Epithelial cell of esophagus (primary cell): ENCODE results near the gene PTPRR.
A peak's percentile ranks its signal among the peaks of the same experiment; 100 is the strongest.
"Not testable (repeated sequence)": the region's sequence is repeated elsewhere in the genome, so short reads cannot be mapped to it uniquely, and the experiment has no call there.

Experiments used
- DNase-seq: peaks from one replicate; pipeline ENCODE4 v3.0.0; 2010; ENCODE audit warnings: low read depth
- H3K4me3 ChIP-seq: 2 replicates; pipeline ENCODE4 v1.5.1; 2011; ENCODE audit warnings: mild to moderate bottlenecking, low read length, control low read depth
- CTCF ChIP-seq: IDR thresholded peaks from 2 replicates; pipeline ENCODE4 v1.5.1; 2011; ENCODE audit warnings: low read depth, mild to moderate bottlenecking, low read length, control low read depth, inconsistent platforms; ENCODE audit not compliant: insufficient read depth; ENCODE audit errors: missing control alignments

PTPRR gene

GRCh38 chr12:70745048-70745447 lies 175.5 kb downstream of the PTPRR start:
- no peak overlapping the region for H3K4me3 ChIP-seq
- no peak for TF ChIP-seq CTCF
- DNase-seq = no peak

DNA sequence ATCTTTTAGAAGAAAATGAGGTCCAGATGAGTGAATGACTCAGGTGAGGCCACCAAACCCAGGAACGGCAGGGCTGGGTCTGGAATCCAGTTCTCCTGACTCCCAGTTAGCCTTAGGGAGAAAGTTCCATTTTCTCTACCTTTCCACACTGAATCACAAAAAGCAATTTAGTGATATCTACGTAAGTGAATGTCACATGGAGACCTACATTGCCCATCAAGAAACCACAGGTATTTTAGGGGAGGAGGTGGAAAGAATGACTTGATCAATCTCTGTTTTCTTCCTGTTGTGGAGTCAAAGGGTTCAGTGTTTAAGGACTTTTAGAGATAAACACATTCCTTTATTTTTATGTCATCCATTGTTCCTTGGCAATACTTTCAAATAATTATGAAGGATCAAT lies 176.4 kb downstream of the PTPRR start:
- DNase-seq = peak; percentile 59
- H3K4me3 ChIP-seq = no peak overlapping the region
- TF ChIP-seq CTCF = no peak

GRCh38 chr12:70741256-70741655 lies 179.3 kb downstream of the PTPRR start:
- DNase-seq = no peak
- H3K4me3 ChIP-seq = no peak overlapping the region
- TF ChIP-seq CTCF = no peak

- no peak overlapping the region for H3K4me3 ChIP-seq
- no peak for DNase-seq
- no peak for TF ChIP-seq CTCF
Measured at GRCh38 chr12:70739756-70740155, 180.8 kb downstream of the PTPRR start.

GRCh38 chr12:70736351-70737133 lies 184.0 kb downstream of the PTPRR start:
- DNase-seq = no peak
- H3K4me3 ChIP-seq = no peak overlapping the region
- TF ChIP-seq CTCF = no peak

- not testable (repeated sequence) for DNase-seq, H3K4me3 ChIP-seq
Measured at GRCh38 chr12:70735197-70735596, 185.3 kb downstream of the PTPRR start.

DNA sequence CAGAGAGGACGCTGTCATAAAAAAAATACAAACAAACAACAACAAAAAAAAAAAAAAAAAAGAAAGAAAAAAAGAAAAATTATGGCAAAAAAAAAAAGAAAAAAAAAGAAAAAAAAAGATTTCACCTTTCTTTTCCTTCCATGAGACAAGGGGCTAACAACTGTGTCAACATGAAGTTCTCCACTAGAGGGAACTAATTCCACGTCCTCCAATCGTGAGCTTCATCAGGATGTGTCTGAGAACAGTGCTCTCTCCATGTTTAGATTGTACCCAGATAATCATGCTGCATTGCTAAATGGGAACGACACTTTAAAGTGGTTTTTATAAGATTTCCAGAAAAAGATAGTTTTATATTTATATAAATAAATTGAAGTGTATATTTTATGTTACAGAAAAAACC lies 187.2 kb downstream of the PTPRR start:
- TF ChIP-seq CTCF = peak; percentile 78
- peak; percentile 78 for DNase-seq
- H3K4me3 ChIP-seq = no peak overlapping the region
